GM23338 (cell line): ENCODE measurements around the gene ALDH1A2. TPM values are rescaled to one million over a fixed set of nuclear protein-coding genes. Genes with fewer than 3 reads are reported as not detected.

Experiments used
- ATAC-seq: fragments of 200-7000 bp; cut with Tn5 transposase; 3 replicates; pipeline ENCODE4 v1.9.1; 2020
- DNase-seq: peaks from one replicate; pipeline ENCODE4 v3.0.0-alpha.2; 2015; ENCODE audit warnings: low spot score
- H2AFZ ChIP-seq: fragments of 200-600 bp; sonication (generic); 2 replicates; pipeline ENCODE4 v1.8.0; 2016; ENCODE audit warnings: antibody characterized with exemption, mild to moderate bottlenecking, moderate library complexity
- H3F3A ChIP-seq: fragments of 200-600 bp; sonication (generic); replicated peaks from 2 replicates; pipeline ENCODE4 v1.8.0; 2017; ENCODE audit warnings: antibody characterized with exemption, mixed run types, low read depth
- H3K27ac ChIP-seq: fragments of 200-600 bp; sonication (generic); 2 replicates; pipeline ENCODE4 v1.6.1; 2016; ENCODE audit warnings: low read depth
- H3K27me3 ChIP-seq: fragments of 200-600 bp; sonication (generic); 2 replicates; pipeline ENCODE4 v1.8.0; 2016; ENCODE audit warnings: mild to moderate bottlenecking, mixed run types, moderate library complexity; ENCODE audit not compliant: insufficient read depth
- H3K36me3 ChIP-seq: fragments of 200-600 bp; sonication (generic); 2 replicates; pipeline ENCODE4 v1.8.0; 2016; ENCODE audit warnings: mild to moderate bottlenecking; ENCODE audit not compliant: insufficient read depth
- H3K4me1 ChIP-seq: fragments of 200-600 bp; sonication (generic); 2 replicates; pipeline ENCODE4 v1.8.0; 2016; ENCODE audit warnings: mild to moderate bottlenecking, moderate library complexity; ENCODE audit not compliant: insufficient read depth
- H3K4me2 ChIP-seq: fragments of 200-600 bp; sonication (generic); 2 replicates; pipeline ENCODE4 v1.7.1; 2017; ENCODE audit warnings: mixed run types
- H3K4me3 ChIP-seq: fragments of 200-600 bp; sonication (generic); 2 replicates; pipeline ENCODE4 v1.6.1; 2016; ENCODE audit warnings: mixed run types
- H3K79me2 ChIP-seq: fragments of 200-600 bp; sonication (generic); replicated peaks from 2 replicates; pipeline ENCODE4 v1.8.0; 2017; ENCODE audit warnings: mild to moderate bottlenecking; ENCODE audit not compliant: insufficient read depth
- H3K9me2 ChIP-seq: fragments of 200-600 bp; sonication (generic); 2 replicates; pipeline ENCODE4 v1.8.0; 2017; ENCODE audit not compliant: insufficient read depth
- H4K20me1 ChIP-seq: fragments of 200-600 bp; sonication (generic); replicated peaks from 2 replicates; pipeline ENCODE4 v1.8.0; 2017; ENCODE audit warnings: mild to moderate bottlenecking; ENCODE audit not compliant: insufficient read depth
- H3K27ac Mint-ChIP-seq: 2 replicates; pipeline ENCODE4 v1.8.0; 2020; ENCODE audit warnings: inconsistent platforms, mild to moderate bottlenecking, moderate library complexity, mixed read lengths
- H3K27me3 Mint-ChIP-seq: 3 replicates; pipeline ENCODE4 v1.8.0; 2022; ENCODE audit warnings: low read depth, mild to moderate bottlenecking, moderate library complexity, mixed read lengths, inconsistent platforms; ENCODE audit not compliant: insufficient read depth, poor library complexity
- H3K36me3 Mint-ChIP-seq: 3 replicates; pipeline ENCODE4 v1.8.0; 2021; ENCODE audit warnings: low read depth, mild to moderate bottlenecking, inconsistent platforms, moderate library complexity, mixed read lengths
- H3K4me1 Mint-ChIP-seq: 3 replicates; pipeline ENCODE4 v1.8.0; 2020; ENCODE audit warnings: mild to moderate bottlenecking, inconsistent platforms, mixed read lengths
- H3K4me3 Mint-ChIP-seq: 3 replicates; pipeline ENCODE4 v1.8.0; 2021; ENCODE audit warnings: moderate library complexity, mild to moderate bottlenecking, inconsistent platforms, mixed read lengths
- H3K9me3 Mint-ChIP-seq: 3 replicates; pipeline ENCODE4 v1.8.0; 2020; ENCODE audit warnings: moderate library complexity, mild to moderate bottlenecking, inconsistent platforms, mixed read lengths
- EZH2 ChIP-seq: fragments of 200-600 bp; sonication (generic); IDR thresholded peaks from one replicate; pipeline ENCODE4 v1.8.0; 2017; ENCODE audit warnings: antibody characterized with exemption, mild to moderate bottlenecking, low read depth; ENCODE audit not compliant: unreplicated experiment
- POLR2AphosphoS5 ChIP-seq: IDR thresholded peaks from 2 replicates; pipeline ENCODE4 v1.6.1; 2016; ENCODE audit warnings: antibody characterized with exemption, low read depth
- STAT1 ChIP-seq: IDR thresholded peaks from one replicate; pipeline ENCODE4 v1.6.1; 2016; ENCODE audit warnings: antibody characterized with exemption; ENCODE audit not compliant: unreplicated experiment
- ZNF114 ChIP-seq: fragments of 250-450 bp; sonication (Bioruptor Pico); IDR thresholded peaks from 2 replicates; pipeline ENCODE4 v1.5.0; 2020; ENCODE audit warnings: mild to moderate bottlenecking, moderate library complexity
- polyA plus RNA-seq: library from polyadenylated mRNA; unstranded; fragments of >200 nt; fragmentation: Nextera tagmentation; extraction: Ambion mirVana; gene quantifications from 2 replicates; pipeline ENCODE4 v1.2.1, GENCODE V29; 2016
- total RNA-seq: library from RNA; depleted of rRNA; stranded (reverse); fragments of >200 nt; shearing (Covaris generic); gene quantifications from 2 replicates; pipeline ENCODE4 v1.2.3, GENCODE V29; 2014
- TF ChIP-seq, protein P1 (sequence below), 2 experiments: fragments of 200-600 bp in 1 of 2; sonication (generic) in 1 of 2; conservative IDR thresholded peaks; 2 replicates each; pipeline versions ENCODE4 v1.5.1 to v1.6.1; 2016 to 2017; ENCODE audit warnings: antibody characterized with exemption in 2 of 2, low read depth in 2 of 2, mild to moderate bottlenecking in 2 of 2, moderate library complexity in 1 of 2
- TF ChIP-seq, protein P2 (sequence below): fragments of 250-450 bp; sonication (Bioruptor Pico); IDR thresholded peaks from 2 replicates; pipeline ENCODE4 v1.5.0; 2020; ENCODE audit warnings: mild to moderate bottlenecking, moderate library complexity
- TF ChIP-seq, protein P3 (sequence below): IDR thresholded peaks from one replicate; pipeline ENCODE4 v1.6.1; 2018; ENCODE audit warnings: antibody characterized with exemption; ENCODE audit not compliant: unreplicated experiment

Gene ALDH1A2
- total and polyA plus RNA-seq, 2 experiments from 2014 or later: 0.80 TPM; not detected in 1

- TF ChIP-seq, protein P1, sequence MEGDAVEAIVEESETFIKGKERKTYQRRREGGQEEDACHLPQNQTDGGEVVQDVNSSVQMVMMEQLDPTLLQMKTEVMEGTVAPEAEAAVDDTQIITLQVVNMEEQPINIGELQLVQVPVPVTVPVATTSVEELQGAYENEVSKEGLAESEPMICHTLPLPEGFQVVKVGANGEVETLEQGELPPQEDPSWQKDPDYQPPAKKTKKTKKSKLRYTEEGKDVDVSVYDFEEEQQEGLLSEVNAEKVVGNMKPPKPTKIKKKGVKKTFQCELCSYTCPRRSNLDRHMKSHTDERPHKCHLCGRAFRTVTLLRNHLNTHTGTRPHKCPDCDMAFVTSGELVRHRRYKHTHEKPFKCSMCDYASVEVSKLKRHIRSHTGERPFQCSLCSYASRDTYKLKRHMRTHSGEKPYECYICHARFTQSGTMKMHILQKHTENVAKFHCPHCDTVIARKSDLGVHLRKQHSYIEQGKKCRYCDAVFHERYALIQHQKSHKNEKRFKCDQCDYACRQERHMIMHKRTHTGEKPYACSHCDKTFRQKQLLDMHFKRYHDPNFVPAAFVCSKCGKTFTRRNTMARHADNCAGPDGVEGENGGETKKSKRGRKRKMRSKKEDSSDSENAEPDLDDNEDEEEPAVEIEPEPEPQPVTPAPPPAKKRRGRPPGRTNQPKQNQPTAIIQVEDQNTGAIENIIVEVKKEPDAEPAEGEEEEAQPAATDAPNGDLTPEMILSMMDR (conservative IDR thresholded peaks at IDR 0.05; ENCODE audit: low read depth in 2 of 2): no peak
- TF ChIP-seq STAT1 (no peak), EZH2 (no peak)
Measured at GRCh38 chr15:58108117-58108516, 42.6 kb upstream of the ALDH1A2 start (continued).

GRCh38 chr15:58103482-58103881 lies 38.0 kb upstream of the ALDH1A2 start:
- no peaks in the 10 kb centered on the region for H3K27me3 Mint-ChIP-seq
- no peak for ATAC-seq
- H3K79me2 ChIP-seq: no peaks in the 10 kb centered on the region
- no peak for DNase-seq
- H3K4me3 ChIP-seq: no peak overlapping the region
- H3K9me2 ChIP-seq: no peaks in the 10 kb centered on the region
- no peaks in the 10 kb centered on the region for H3K4me1 ChIP-seq
- no peaks in the 10 kb centered on the region for H3K4me1 Mint-ChIP-seq
- no peaks in the 10 kb centered on the region for H3K36me3 Mint-ChIP-seq
- H3K27ac ChIP-seq: no peak overlapping the region
- no peaks in the 10 kb centered on the region for H4K20me1 ChIP-seq
- no peak overlapping the region for H3K27ac Mint-ChIP-seq
- H3K27me3 ChIP-seq: no peaks in the 10 kb centered on the region
- no peak overlapping the region for H2AFZ ChIP-seq
- H3K4me2 ChIP-seq: no peak overlapping the region
- TF ChIP-seq, protein P2, sequence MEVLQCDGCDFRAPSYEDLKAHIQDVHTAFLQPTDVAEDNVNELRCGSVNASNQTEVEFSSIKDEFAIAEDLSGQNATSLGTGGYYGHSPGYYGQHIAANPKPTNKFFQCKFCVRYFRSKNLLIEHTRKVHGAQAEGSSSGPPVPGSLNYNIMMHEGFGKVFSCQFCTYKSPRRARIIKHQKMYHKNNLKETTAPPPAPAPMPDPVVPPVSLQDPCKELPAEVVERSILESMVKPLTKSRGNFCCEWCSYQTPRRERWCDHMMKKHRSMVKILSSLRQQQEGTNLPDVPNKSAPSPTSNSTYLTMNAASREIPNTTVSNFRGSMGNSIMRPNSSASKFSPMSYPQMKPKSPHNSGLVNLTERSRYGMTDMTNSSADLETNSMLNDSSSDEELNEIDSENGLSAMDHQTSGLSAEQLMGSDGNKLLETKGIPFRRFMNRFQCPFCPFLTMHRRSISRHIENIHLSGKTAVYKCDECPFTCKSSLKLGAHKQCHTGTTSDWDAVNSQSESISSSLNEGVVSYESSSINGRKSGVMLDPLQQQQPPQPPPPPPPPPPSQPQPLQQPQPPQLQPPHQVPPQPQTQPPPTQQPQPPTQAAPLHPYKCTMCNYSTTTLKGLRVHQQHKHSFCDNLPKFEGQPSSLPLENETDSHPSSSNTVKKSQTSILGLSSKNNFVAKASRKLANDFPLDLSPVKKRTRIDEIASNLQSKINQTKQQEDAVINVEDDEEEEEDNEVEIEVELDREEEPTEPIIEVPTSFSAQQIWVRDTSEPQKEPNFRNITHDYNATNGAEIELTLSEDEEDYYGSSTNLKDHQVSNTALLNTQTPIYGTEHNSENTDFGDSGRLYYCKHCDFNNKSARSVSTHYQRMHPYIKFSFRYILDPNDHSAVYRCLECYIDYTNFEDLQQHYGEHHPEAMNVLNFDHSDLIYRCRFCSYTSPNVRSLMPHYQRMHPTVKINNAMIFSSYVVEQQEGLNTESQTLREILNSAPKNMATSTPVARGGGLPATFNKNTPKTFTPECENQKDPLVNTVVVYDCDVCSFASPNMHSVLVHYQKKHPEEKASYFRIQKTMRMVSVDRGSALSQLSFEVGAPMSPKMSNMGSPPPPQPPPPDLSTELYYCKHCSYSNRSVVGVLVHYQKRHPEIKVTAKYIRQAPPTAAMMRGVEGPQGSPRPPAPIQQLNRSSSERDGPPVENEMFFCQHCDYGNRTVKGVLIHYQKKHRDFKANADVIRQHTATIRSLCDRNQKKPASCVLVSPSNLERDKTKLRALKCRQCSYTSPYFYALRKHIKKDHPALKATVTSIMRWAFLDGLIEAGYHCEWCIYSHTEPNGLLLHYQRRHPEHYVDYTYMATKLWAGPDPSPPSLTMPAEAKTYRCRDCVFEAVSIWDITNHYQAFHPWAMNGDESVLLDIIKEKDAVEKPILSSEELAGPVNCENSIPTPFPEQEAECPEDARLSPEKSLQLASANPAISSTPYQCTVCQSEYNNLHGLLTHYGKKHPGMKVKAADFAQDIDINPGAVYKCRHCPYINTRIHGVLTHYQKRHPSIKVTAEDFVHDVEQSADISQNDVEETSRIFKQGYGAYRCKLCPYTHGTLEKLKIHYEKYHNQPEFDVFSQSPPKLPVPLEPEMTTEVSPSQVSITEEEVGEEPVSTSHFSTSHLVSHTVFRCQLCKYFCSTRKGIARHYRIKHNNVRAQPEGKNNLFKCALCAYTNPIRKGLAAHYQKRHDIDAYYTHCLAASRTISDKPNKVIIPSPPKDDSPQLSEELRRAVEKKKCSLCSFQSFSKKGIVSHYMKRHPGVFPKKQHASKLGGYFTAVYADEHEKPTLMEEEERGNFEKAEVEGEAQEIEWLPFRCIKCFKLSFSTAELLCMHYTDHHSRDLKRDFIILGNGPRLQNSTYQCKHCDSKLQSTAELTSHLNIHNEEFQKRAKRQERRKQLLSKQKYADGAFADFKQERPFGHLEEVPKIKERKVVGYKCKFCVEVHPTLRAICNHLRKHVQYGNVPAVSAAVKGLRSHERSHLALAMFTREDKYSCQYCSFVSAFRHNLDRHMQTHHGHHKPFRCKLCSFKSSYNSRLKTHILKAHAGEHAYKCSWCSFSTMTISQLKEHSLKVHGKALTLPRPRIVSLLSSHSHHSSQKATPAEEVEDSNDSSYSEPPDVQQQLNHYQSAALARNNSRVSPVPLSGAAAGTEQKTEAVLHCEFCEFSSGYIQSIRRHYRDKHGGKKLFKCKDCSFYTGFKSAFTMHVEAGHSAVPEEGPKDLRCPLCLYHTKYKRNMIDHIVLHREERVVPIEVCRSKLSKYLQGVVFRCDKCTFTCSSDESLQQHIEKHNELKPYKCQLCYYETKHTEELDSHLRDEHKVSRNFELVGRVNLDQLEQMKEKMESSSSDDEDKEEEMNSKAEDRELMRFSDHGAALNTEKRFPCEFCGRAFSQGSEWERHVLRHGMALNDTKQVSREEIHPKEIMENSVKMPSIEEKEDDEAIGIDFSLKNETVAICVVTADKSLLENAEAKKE: no peak
- TF ChIP-seq, protein P3, sequence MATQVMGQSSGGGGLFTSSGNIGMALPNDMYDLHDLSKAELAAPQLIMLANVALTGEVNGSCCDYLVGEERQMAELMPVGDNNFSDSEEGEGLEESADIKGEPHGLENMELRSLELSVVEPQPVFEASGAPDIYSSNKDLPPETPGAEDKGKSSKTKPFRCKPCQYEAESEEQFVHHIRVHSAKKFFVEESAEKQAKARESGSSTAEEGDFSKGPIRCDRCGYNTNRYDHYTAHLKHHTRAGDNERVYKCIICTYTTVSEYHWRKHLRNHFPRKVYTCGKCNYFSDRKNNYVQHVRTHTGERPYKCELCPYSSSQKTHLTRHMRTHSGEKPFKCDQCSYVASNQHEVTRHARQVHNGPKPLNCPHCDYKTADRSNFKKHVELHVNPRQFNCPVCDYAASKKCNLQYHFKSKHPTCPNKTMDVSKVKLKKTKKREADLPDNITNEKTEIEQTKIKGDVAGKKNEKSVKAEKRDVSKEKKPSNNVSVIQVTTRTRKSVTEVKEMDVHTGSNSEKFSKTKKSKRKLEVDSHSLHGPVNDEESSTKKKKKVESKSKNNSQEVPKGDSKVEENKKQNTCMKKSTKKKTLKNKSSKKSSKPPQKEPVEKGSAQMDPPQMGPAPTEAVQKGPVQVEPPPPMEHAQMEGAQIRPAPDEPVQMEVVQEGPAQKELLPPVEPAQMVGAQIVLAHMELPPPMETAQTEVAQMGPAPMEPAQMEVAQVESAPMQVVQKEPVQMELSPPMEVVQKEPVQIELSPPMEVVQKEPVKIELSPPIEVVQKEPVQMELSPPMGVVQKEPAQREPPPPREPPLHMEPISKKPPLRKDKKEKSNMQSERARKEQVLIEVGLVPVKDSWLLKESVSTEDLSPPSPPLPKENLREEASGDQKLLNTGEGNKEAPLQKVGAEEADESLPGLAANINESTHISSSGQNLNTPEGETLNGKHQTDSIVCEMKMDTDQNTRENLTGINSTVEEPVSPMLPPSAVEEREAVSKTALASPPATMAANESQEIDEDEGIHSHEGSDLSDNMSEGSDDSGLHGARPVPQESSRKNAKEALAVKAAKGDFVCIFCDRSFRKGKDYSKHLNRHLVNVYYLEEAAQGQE: no peak
- TF ChIP-seq POLR2AphosphoS5 (no peak), ZNF114 (CRISPR knock-in tag) (no peak)
- H3K4me3 Mint-ChIP-seq: no peak overlapping the region
- no peaks in the 10 kb centered on the region for H3K36me3 ChIP-seq
- no peaks in the 10 kb centered on the region for H3F3A ChIP-seq
- H3K9me3 Mint-ChIP-seq: no peaks in the 10 kb centered on the region
